SHP77 (cell line): ENCODE measurements around the gene FAM47E.
"Not testable (repeated sequence)": the region's sequence is repeated elsewhere in the genome, so short reads cannot be mapped to it uniquely, and the experiment has no call there.

Experiments
- DNase-seq, 2 experiments: peaks; one replicate each; lab custom pipeline; 2025; lab: John Stamatoyannopoulos, UW

Gene FAM47E

DNA sequence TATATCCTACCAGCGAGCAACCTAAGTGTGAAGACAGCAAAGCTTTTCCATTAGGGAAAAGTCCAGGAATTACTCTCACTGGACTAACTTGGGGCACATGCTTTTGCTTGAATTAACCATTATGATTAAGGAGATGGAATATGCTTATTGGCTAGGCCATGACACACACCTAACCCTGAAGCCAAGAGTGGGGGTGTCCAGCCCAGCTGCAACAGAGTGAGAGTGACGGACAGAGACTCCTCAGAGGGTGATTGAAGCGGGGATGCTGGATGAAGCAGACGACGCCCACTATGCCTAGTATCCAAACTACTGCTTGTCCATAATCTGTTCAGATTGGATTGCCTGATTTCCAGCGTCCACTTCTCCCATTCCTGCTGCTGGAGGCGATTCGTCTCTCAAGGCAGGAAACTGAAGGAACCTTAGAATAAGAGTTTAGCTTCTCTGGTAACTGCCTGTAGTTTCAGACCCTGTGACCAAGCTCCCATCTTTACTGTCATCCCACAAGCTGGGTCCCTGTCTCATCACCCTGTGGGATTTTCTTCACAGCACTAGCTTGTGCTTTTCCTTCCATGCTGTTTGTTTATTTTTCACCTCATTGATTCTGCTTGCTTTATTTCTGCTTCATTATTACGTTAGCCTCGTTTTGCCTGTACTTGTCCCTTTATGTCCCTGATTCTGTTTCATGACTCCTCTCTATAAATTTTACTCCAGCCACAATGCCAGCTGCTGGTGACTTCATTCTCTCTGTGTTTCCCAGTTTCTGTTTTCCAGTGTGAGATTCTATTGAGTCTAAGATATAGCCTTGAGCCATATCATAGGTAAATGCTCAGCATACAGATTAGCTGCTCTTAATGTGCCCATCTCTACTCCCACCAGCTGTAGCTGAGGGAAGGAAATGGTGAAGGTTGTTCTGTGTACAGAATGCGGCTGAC lies 19.0 kb downstream of the FAM47E start:
- DNase-seq, result no peak

DNA sequence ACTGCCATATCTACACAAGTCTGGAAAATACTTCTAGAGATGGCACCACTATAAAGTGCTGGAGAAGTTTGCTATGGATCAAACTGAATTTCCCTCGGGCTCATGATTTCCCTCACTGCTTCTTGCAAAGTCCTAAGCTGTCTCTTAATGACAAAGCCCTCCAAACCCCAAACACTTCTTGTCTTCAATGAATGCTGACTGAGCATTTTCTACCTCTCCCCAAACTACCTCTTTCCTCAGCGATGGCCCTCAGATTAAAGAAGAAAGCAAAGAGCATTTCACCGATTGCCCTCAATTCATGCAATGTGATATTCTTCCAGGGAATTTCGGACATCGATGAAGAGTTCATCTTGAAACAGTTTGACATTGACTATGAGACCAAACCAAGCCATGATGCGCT lies 19.7 kb downstream of the FAM47E start:
- DNase-seq, result no peak

DNA sequence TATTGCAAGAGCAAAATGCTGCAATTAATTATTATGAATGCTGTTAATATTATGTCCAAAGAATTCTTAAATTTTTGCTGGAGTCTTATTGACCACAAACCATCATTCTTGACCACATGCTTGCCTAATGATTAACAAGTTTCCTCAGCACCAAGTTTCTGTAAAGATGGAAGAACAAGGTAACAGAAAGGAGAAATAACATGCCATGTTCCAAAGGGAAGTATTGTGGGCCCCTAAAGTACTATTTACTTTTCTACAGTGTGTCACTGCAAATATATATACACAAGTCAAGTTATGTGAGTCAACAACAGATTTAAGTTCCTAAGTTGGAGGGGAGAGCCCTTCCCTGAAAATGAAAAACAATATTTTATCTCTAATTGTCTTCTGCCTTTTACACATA lies 20.6 kb downstream of the FAM47E start:
- no peak for DNase-seq

DNA sequence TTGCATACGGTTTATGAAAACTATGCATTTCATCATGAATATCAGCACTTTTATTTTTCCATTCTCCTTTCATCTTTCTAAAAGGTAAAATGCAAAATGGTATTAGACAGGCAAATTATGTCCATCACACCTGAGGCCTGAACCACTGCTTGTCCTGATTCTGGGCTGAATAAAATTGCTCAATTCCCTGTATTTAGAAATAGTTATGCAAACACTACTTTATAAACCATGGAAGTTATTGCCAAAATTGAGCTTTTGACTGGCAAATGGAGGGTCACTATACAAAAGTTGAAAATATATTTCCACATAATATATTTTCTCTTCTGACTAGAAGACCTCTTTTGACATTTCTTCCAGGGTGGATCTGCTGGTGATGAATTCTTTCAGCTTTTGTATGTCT lies 21.1 kb downstream of the FAM47E start:
- DNase-seq, result no peak

DNA sequence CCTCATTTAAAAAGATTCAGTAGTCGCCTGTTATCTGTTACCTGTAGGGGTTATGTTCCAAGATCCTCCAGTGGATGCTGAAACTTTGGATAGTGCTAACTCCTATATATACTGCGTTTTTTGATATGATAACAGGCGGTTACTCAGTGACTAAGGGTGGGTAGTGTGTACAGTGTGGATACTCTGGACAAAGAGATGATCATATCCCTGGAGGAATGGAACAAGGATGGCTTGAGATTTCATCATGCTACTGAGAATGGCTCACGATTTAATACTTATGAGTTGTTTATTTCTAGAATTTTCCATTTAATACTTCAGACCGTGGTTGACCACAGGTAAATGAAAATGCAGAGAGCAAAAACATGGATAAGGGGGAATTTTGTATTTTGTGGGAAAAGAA lies 21.5 kb downstream of the FAM47E start:
- DNase-seq, result no peak

DNA sequence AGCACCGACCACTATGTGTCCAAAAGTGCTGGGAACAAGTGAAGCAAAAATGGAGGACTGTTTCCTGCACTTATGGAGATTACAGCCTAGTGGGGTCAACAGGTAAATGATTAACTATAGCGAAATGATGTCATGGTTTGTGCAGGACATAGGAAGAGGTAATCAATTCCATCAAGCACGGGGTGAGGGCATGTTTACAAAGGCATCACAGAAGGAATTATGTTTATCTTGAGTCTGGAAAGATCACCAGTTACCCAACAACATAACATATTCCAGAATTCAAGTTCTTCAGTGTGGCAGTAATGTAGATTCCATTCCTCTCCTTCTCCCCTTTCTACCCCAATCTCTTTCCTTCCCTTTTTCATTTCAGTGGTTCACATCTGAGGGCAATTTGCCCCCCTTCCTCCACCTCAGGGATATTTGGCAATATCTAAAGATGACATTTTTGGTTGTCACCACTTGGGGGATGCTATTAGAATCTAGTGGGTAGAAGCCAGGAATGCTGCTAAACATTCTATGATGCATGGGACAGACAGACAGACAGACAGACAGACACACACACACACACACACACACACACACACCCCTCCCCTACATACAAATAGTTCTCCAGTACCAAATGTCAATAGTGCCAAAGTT lies 24.1 kb downstream of the FAM47E start:
- no peak for DNase-seq

DNA sequence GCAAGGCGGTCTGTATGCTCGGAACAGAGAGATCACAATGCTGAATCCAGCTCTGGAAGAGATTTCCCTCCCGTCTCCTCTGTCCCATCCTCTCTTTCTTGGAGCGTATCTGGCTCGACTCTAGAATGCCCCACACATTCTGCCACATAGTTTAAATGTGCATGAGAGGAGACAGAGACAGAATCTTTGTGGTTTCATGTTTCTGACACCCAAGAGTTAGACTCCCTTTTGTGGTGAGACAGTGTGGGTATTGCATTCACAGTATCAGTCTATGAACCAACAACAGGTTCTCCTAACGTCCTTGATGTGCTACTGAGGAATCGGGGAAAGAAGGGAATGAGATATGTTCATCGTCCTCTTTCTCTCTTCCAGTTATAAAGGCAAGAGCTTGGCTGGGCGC lies 25.3 kb downstream of the FAM47E start:
- no peak for DNase-seq

DNA sequence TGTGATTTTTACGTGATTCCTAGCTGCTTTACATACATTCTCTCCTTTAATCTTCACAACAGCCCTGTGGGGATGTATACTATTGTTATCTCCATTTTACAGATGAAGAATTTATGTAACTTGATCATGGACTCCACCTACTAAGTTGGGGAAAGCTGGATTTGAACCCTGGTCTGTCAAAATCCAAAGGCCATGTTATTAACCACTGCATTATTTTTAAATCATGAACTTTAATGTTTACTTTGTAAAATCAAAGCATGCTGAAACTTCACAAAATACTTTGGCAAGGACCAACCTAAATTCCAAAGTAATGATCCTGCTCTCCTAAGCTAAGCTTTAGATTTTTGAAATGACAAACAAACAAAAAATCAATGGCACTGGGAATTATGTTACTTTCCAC lies 26.1 kb downstream of the FAM47E start:
- DNase-seq, result no peak

DNA sequence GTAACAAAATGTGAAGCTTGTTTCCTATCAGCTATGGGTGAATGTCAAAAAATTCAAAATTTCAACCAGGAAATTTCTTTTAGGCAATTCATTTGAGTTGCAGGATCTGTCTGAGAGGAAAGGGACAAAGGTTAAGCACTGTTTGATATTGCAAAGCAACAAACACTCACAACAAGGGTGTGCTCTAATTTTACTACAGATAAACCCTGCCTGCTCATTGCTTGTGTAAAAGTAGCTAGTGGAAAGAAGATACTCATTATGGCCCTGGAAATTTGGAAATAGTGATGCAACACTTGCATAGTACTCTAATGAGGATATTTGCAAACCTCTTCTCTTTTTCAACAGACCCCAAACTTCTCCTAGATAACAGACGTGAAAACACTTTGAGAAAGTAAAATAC lies 27.1 kb downstream of the FAM47E start:
- DNase-seq, result no peak

DNA sequence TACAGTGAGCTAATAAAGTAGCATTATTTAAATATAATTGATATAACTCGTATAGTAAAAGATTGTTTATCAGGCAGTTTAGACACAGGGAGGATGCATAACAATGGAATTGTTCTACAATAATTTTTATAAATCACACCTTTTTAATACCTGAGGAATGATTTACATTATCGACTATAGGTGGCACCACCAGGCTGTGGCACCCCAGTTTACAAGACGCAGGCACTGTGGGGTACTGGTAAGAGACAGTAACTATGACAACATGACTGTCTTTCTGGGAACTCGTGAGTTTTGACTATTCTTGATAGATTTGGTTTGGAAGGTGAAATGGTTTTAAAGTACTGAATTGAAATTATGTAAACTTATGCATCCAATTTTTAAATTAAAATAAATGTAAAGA lies 27.9 kb downstream of the FAM47E start:
- DNase-seq, result no peak

DNA sequence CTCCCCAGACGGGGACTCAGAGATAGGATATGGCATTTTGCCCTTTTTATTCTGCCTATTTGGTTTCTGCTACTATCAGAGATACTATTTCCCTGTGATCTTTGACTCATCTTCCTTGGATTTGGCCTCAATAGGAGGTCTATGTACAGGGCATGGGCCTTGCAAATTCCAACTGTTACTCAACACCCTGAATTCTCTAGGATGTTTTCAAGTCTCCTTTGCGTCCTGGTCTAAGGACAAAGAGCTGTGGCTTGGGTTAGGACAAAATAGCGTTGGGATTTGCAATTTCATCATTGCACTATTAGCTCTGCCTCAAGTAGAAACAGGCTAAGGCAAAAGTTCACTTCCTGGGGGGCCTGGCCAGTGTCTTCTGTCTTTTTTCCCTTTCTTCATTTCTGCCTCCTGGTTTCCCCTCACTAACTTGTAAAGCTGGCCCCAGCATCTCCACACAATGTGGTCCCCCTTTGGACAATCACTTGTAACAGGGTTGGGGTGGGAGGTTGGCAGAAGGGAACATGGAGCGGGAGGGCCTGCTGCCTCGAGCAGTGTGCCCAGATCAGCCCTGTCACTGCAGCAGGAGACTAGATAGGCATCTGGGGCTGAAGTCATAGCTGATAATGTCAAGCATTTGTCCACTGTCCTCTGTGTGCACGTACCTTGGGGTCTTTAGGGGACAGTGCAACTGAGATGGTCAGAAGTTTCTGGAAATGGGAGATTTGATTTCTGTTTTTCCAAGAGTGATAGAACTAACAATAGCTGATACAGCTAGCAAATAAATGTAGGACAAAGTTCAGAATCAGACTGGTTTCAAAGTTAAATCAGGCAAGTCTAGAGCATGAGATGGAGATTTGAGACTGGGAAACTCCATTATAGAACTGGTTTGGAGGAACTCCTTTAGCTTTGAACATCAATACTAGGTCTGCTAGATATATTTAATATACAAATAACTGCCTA lies 29.2 kb downstream of the FAM47E start:
- DNase-seq, result no peak

DNA sequence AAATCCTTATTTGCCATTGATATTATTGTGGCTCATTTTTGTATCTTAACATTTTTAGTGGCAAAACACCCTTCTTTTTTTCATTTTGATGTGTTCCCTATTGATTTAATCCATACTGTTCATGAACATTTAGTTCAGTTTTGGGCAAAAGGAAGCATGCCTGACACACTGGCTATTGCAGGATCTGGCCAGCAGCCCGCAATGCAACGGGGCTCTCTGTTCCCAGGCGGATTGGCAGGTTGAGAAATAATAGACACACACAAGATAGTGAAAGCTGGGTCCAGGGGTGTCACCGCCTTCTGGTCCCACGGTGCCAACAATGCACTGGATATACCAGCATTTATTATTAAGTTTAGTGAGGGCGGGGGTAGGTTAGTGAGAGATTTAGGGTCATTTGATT lies 30.1 kb downstream of the FAM47E start:
- not testable (repeated sequence) for DNase-seq

DNA sequence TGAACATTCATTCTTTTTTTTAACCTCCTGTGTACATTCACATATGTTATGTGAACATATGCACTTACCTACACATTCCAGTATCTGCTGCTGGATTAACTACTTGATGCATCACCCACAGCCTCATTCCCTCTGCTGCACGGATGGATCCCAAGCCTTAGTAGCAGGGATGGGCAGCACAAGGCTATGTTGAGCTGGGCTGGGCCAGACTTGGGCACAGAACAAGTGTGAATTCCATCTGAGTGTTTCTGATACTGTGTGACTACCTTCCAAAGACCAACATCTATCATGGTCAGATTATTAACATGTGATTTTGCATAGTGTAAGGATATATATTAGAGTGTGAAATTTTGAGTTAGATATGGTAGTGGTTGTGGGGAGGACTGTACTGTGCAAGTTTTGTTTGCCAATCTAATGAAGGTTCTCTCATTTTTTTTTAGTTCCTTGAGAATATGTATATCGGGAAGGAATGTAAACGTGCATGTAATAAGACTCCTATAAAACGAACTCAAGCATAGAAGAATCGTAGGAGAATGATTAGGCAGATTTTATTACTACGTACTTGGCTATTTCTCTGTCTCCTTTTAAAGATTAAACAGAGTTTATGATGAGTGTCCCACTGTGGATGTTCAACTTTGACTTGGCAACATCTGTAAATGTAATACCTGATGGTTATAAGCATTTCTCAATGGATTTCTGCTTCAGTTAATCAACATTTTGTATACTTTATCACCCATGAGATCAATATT lies 31.6 kb downstream of the FAM47E start:
- DNase-seq, result no peak

DNA sequence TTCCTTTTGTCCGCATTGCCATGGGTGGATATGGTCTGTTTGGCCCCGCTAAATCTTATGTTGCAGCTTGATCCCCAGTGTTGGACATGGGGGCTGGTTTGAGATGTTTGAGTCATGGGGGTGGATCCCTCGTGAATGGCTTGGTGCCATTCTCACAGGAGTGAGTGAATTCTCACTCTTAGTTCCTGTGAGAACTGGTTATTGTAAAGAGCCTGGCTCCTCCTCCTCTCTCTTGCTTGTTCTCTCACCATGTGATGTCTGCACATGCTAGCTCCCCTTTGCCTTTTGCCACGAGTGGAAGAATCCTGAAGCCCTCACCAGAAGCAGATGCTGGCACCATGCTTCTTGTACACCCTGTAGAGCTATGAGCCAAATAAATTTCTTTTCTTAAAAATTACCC lies 32.4 kb downstream of the FAM47E start:
- no peak for DNase-seq

DNA sequence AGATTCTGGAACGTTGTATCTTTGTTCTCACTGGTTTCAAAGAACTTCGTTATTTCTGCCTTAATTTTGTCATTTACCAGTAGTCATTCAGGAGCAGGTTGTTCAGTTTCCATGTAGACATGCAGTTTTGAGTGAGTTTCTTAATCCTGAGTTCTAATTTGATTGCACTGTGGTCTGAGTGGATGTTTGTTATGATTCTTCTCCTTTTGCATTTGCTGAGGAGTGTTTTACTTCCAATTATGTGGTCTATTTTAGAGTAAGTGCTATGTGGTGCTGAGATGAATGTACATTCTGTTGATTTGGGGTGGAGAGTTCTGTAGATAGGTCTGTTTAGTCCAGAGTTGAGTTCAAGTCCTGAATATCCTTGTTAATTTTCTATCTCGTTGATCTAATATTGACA lies 36.3 kb downstream of the FAM47E start:
- DNase-seq, result not testable (repeated sequence)

DNA sequence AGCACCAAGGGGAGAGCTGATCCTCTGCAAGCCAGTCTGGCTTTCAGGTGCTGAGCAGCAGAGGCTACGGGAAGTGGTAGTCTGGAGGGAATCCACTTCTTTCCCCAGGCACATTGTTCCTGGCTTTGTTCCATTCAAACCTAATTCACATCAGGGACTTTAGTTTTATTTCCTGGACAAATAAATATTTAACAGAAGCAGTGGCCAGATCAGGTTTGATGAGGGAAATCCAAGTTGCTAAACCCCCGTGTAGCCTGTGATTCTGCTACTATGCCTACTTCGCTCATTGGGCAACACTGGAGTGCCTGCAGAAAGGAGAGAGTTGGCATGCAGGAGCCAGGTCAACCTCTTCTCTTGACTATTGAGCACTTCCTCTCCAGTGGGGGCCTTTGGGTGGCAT lies 41.2 kb downstream of the FAM47E start:
- no peak for DNase-seq

DNA sequence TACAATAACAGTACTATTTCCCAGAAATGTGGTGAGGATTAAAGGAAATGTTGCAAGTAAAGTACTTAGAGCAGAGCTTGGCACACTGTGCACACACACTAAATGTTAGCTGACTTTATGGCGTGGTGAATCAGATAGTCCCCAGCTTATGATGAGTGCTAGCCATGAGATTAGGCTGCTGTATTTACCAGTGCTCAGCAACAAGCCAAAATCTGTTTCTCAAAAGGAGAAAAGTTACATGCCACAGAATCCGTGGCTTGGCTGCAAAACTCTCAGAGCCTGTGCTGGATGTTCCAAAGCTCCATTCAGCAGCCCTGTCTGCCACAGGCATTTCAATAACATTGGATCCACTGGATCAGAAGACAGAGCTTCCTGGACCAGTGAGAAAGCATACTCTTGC lies 42.3 kb downstream of the FAM47E start:
- no peak for DNase-seq

DNA sequence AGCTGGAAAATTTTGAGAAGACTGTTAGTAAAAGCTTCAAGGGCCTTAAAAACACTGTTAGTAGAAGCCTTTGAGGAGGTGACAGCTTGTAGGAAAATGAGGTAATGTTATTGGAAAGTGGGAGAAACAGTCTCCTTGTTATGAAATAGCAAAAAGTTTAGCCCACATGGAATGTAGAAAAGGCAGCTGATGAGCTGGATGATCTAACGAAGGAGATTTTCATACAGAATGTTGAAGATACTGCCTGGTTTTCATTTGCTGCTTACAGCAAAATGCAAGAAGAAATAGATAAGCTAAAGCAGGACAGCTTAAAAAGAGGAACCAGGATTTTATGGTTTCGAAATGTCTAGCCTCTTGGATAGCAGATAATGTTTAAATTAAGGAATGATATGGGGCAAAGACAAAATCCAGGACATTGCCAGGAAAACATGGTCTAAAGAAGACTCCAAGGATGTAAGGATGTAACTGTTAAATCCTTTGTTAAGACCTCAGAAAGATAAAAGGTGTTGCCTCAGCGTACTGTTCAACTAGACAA lies 44.8 kb downstream of the FAM47E start:
- no peak for DNase-seq

DNA sequence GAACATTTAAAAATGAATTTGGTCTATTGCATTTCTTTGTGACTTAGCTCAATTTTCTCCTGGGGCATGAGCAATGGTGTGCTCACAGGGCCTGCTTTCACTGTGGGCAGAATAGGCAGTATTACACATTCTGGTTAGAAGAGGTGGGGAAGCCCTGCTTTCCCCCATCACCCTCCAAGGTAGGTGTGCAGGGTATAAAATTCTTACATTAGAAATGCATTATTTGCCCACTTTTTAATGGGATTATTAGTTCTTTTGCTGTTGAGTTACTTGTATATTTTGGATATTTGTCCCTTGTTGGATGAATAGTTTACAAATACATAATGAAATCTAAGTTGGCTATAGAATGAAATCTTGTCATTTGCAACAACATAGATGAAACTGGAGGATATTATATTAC lies 46.7 kb downstream of the FAM47E start:
- no peak for DNase-seq

DNA sequence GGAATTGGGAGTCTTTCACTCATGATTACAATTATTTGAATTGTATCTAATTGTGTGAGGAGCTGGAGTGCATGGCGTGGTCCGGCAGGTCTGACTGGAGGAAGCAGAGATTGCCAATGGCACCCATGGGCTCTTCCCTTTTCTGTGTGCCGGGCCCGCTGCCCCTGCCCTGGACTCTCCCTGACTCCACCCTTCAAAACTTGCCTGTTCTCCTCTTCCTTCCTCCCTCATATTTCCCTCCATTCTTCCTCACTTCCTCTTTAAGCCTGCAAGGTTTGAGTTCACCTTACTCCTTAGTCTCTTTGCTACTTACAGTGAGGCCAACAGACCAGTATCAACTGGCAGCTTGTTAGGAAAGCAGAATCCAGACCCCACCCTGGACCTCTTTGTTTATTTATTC lies 48.5 kb downstream of the FAM47E start:
- no peak for DNase-seq

DNA sequence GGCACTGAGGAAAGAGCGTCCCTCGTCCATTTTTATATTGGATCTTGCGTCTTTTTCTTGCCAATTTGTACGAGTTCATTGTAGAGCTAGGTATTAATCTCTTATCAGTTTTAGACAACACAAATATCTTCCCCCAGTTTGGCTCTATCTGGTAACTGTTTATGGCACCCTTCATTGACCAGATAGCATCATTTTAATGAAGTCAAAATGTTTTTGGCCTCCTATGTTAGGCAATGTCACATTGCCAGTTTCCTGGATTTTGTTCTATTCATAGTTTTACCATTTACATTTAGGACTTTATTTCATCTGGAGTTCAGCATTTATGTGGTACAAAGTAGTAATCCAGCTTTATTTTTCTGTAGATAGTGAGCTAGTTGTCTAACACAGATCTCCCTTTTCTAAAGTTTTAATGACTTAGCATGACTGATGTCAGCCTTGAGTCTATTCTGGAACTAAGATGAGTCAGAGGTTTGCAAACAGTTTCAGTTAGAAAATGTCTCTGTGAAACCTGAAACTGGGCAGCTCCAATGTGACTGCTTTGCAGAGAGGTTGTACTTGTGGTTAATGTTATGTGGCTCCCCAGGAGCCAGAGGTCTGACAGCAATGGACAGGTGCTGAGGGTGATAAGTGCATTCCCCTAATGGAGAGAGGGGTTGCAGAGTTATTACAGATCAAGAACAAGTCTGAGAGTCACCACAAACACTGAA lies 49.7 kb downstream of the FAM47E start:
- DNase-seq, result peak; percentile 45 to 49
